ENCODE data around the gene ZNF716. TPM values are rescaled to one million over a fixed set of nuclear protein-coding genes. Genes with fewer than 3 reads are reported as not detected.
"Not testable (repeated sequence)": the region's sequence is repeated elsewhere in the genome, so short reads cannot be mapped to it uniquely, and the experiment has no call there.

Gene ZNF716
- polyA plus RNA-seq, 3 donors, result 0.03 to 0.08 (median 0.06) TPM

DNA sequence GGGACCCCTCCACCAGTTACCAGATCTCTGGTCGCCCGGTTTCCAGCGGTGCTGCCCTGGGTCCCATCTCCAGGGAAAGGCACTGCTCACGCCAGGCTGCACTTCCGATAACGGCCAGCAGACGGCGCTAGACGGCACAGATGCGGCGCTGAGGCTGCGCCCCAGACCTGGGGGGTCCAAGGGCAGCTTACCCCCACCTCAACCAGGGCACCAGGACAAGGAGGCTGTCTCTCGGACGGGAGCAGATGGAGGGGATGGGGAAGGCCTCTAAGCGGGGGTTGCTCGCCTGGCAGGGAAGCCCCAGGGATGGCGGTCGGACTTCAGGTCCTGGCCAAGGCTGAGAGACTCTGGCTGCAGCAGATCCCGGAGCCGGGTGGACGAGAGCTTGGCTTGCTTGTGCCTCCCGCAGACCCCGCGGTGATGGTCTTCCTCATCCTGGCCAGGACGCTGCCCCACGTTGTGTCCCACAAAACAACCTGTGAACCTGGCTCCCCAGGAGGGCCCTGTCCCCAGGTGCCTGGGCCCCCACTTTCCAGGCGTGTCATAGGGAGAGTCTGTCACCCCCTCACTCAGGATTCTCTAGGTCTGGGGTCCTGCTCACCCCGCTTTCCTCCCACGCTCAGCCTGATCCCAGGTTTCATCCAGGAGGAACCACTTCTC is 23.9 kb upstream of the ZNF716 start:
- DNase-seq, result no peak

DNA sequence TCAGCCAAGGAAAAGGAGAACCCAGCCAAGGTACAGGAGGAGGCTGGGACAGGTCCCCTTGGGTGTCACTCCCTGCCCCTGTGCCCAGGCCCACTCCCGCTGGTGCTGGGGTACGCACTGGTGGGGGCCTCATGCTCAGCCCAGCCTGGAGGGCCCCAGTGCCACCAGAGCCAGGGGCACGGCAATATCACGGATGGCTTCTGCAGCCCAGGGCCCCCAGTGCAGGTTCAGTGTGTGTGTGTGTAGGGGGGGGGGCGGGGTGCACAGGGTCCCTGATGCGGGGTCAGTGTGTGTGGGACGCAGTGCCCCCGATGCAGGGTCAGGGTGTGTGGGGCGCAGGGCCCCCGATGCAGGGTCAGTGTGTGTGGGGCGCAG is 23.4 kb upstream of the ZNF716 start:
- no peak for DNase-seq

DNA sequence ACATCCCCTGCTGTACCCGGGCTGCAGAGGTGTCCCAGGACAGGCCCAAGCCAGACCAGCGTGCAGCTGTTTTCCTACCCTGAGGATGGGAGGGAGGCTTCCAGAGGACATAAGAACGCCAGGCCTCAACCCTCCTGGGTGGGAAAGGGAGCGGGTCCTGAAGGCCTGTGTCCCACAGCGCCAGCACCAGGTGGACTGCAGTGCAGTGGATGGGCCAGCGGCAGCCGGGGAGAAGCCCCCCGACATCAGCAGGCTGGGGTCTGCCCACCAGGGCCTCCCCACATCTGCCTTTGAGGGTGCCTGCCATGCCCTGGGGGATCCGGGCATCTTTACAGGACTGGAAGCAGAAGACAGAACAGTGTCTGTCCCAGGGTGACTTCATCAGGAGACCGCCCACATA is 22.8 kb upstream of the ZNF716 start:
- no peak for DNase-seq

DNA sequence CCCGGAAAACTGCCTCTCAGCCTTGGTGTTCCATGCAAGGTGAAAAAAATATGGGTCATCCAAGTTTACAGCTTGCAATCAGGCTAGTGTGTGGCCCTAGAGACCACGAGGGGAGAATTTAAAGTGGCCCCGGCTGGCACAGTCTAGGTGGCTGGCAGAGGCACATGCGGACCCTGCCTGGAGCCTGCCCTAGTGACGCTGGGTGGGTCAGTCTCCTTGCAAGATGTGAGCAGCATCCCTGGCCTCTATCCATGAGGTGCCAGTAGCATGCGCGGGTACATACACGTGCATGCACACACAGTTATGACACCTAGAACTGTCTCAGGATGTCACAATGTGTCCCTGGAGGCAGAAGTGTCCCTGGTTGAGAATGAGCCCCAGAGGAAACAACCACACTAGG is 22.4 kb upstream of the ZNF716 start:
- no peak for DNase-seq

DNA sequence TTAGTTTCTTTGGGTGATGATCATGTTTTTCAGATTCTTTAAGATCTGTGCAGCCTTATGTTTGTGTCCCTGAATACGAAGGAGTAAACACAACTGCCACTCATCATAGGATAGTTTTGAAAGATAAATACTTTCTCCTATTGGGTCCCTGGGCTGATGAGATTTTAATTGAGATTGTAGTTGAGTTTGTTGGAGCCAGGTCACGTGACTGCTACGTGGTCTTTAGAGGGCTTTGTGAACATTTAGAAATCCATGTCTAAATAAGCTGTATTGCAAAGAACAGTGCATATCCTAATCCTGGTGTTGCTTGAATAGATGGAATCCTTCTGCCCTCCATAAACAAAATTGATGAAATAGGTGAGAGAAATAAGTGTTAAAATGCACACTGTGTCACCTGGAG is 17.4 kb upstream of the ZNF716 start:
- DNase-seq, result no peak

DNA sequence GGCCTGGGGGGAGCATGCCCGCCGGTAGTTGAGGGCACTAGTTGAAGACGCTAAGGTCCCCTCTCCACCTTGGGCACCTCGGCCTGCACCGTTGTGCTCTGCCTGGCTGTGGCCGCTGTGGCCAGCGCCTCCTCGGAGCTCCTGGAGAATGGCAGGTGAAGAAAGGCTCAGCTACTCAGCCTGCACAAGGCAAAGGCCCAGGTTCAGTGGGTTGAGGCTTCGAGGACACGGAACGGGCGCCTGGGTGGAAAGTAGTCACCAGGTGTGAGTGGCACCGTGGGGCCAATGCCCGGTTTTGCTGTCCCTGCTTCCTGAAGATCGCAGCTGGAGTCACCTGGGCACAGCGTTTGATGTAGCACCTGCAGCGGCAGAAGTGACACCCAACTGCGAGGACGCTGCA is 12.4 kb upstream of the ZNF716 start:
- DNase-seq, result no peak

DNA sequence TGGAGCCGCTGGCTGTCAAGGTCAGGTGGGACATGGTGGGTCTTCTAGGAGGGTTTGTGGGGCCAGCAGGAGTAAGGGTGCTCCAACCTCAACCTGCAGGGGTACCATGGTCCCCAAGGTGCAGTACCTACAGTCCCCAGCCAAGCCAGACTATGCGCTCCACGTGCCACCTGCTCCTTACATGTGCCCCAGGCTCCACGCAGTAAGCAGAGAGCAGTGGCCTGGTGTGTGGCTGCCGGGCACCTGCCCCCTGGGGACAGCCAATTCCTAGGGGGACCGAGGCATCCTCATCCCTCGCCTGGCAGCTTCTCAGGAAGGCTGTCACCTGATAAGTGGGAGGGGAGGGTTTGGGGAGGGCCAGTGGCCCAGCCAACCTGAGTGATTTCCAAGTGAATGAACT is 11.7 kb upstream of the ZNF716 start:
- no peak for DNase-seq

DNA sequence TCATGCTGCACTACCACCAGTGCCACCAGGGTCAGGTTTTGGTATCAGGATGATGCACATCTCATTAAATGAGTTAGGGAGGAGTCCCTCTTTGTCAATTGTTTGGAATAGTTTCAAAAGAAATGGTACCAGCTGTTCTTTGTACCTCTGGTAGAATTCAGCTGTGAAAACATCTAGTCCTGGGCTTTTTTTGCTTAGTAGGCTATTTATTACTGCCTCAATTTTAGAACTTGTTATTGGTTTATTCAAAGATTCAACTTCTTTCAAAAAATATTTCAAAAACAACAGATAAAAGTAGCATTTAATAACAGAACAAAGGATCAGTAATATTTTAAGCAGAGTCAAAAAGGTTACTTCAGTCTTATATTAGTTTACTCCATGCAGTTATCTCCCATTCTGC is 6.4 kb upstream of the ZNF716 start:
- no peak for DNase-seq

DNA sequence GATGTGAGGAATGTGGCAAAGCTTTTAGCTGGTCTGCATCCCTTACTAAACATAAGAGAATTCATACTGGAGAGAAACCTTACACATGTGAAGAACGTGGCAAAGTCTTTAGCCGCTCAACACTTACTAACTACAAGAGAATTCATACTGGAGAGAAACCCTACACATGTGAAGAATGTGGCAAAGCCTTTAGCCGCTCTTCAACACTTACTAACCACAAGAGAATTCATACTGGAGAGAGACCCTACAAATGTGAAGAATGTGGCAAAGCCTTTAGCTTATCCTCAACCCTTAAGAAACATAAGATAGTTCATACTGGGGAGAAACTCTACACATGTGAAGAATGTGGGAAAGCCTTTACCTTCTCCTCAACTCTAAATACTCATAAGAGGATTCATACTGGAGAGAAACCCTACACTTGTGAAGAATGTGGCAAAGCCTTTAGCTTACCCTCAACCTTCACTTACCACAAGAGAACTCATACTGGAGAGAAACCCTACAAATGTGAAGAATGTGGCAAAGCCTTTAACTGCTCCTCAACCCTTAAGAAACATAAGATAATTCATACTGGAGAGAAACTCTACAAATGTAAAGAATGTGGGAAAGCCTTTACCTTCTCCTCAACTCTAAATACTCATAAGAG is 19.3 kb downstream of the ZNF716 start:
- DNase-seq, result not testable (repeated sequence)

DNA sequence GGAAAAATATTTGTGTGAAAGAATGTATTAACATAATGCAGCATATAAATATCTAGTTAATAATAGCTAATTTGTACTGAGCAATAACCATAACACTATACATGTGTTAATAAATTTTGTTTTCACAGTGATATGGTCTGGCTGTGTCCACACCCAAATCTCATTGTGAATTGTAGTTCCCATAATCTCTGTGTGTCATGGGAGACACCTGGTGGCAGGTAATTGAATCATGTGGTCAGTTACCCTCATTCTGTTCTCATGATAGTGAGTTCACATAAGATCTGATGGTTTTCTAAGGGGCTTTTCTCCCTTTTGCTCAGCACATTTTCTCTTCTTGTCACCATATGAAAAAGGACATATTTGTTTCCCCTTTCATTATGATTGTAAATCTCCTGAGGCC is 30.3 kb downstream of the ZNF716 start:
- not testable (repeated sequence) for DNase-seq

DNA sequence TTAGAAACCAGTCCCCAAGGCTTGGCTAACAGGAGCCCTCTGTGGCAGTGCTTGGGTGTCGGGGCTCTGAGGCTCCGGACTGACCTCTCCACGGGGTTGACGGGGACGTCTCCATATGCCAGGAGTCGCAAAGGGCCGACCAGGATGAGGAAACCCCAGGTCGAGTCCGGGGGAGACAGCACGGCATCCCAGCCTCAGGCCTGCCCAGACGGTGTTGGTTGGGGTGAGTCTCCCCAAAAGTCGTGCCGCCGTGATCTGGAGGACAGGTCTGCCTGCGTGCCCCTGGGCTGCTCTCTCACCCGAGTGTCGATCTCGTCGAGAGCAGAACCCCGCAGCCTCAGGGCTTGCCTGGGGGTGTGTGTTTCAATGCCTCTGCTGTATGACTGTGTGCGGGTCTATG is 35.0 kb downstream of the ZNF716 start:
- DNase-seq, result not testable (repeated sequence)

DNA sequence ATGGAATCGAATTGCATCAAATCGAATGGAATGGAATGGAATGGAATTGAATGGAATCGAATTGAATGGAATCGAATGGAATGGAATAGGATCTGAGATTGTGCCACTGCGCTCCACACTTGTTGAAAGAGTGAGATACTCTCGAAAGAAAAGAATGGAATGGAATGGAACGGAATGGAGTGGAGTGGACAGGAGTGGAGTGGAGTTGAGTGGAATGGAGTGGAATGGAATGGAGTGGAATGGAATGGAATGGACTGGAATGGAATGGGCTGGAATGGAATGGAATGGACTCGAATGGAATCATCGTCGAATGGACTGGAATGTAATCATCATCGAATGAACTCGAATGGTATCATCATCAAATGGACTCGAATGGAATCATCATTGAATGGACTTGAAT is 38.0 kb downstream of the ZNF716 start:
- DNase-seq, result no peak

DNA sequence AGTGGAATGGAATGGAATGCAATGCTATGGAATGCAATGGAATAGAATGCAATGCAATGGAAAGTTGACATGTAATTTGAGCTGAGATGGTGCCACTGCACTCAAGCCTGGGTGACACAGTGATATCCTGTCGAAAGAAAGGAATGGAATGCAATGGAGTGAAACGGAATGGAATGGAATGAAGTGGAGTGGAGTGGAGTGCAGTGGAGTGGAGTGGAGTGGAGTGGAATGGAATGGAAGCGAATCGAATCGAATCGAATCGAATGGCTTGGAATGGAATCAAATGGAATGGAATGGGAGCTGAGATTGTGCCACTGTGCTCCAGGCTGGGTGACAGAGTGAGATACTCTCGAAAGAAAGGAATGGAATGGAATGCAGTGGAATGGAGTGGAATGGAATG is 45.1 kb downstream of the ZNF716 start:
- DNase-seq, result not testable (repeated sequence)

DNA sequence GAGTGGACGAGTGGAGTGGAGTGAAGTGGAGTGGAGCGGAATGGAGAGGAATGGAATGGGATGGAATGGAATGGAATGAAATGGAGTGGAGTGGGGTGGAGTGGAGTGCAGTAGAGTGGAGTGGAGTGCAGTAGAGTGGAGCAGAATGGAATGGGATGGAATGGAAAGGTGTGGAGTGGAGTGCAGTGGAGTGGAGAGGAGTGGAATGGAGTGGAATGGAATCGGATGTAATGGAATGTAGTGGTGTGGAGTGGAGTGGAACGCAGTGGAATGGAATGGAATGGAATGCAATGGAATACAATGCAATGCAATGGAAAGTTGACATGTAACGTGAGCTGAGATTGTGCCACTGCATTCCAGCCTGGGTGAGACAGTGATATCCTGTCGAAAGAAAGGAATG is 46.4 kb downstream of the ZNF716 start:
- no peak for DNase-seq

DNA sequence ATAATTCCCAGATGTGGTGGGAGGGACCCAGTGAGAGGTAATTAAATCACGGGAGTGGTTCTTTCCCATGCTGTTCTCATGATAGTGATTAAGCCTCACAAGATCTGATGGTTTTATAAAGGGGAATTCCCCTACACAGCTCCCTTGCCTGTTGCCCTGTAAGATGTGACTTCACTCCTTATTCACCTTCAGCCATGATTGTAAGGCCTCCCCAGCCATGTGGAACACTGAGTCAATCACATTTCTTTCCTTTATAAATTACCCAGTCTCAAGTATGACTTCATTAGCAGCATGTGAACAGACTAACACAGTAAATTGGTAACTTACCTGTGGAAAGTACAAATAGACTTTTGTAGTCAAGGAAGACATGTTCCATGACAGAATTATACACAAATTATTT is 55.2 kb downstream of the ZNF716 start:
- DNase-seq, result no peak
